ENCODE measurements around the gene KLHL36. TPM values are rescaled to one million over a fixed set of nuclear protein-coding genes. Genes with fewer than 3 reads are reported as not detected.

Gene KLHL36
- total RNA-seq, 1 donor from 2014 or later, result 72.7 TPM

- Mint-ChIP-seq H3K36me3 (ENCODE audit: low read depth) (peaks cover 54% of the 10 kb centered on the region), H3K27me3 (no peaks in the 10 kb centered on the region), H3K4me1 (peaks cover 96% of the 10 kb centered on the region), H3K4me3 (peak overlapping the region; percentile 76), H3K27ac (peak overlapping the region; percentile 95), H3K9me3 (peaks cover 5% of the 10 kb centered on the region)
- CTCF ChIA-PET, result interaction anchor here (1.3 to 1.4 kb wide), 2 partner anchors 13 to 96 kb away, joined by 3 read pairs; no protein-coding TSS in a partner anchor
- no peak for TF ChIP-seq CTCF (IDR thresholded peaks at IDR 0.05)
- DNase-seq, result no peak
- no peak for ATAC-seq (ENCODE audit: low read depth)
- POLR2A ChIA-PET, result interaction anchor here (0.6 to 8.0 kb wide), 11 partner anchors 7 to 119 kb away, joined by 3 to 55 read pairs (median 8); partner anchors contain the start of gene COTL1
- intact Hi-C loops (cut with micrococcal nuclease), result loop anchor here (1.0 to 10.0 kb wide), 2 partner anchors 9 to 1148 kb away; partner anchors contain the start of gene C16orf74
Observed at GRCh38 chr16:84607061-84607460, 41.2 kb upstream of the KLHL36 start.

GRCh38 chr16:84607694-84608093 lies 40.6 kb upstream of the KLHL36 start:
- intact Hi-C loops (cut with micrococcal nuclease), result loop anchor here (1.0 to 10.0 kb wide), 3 partner anchors 7 to 1147 kb away; partner anchors contain the start of gene C16orf74
- DNase-seq, result no peak

GRCh38 chr16:84608282-84608681 lies 40.0 kb upstream of the KLHL36 start:
- H3K4me3 Mint-ChIP-seq, result peak overlapping the region; percentile 76
- no peak for TF ChIP-seq CTCF (IDR thresholded peaks at IDR 0.05)
- peaks cover 92% of the 10 kb centered on the region for H3K4me1 Mint-ChIP-seq
- peak overlapping the region; percentile 95 for H3K27ac Mint-ChIP-seq
- no peaks in the 10 kb centered on the region for H3K27me3 Mint-ChIP-seq
- ChIA-PET CTCF (interaction anchor here (1.0 to 1.7 kb wide), 2 partner anchors 10 to 14 kb away, joined by 3 read pairs; no protein-coding TSS in a partner anchor), POLR2A (interaction anchor here (0.7 to 8.0 kb wide), 9 partner anchors 9 to 102 kb away, joined by 3 to 55 read pairs (median 29); partner anchors contain the start of gene COTL1)
- DNase-seq, result no peak
- intact Hi-C loops (cut with micrococcal nuclease), result loop anchor here (1.0 to 10.0 kb wide), 2 partner anchors 8 to 1147 kb away; partner anchors contain the start of gene C16orf74
- H3K36me3 Mint-ChIP-seq (ENCODE audit: low read depth), result peaks cover 62% of the 10 kb centered on the region
- peaks cover 5% of the 10 kb centered on the region for H3K9me3 Mint-ChIP-seq
- ATAC-seq (ENCODE audit: low read depth), result no peak

More at GRCh38 chr16:84607694-84608093, 40.6 kb upstream of the KLHL36 start:
- H3K36me3 Mint-ChIP-seq (ENCODE audit: low read depth), result peaks cover 59% of the 10 kb centered on the region
- H3K4me3 Mint-ChIP-seq, result peak overlapping the region; percentile 76
- H3K27ac Mint-ChIP-seq, result peak overlapping the region; percentile 95
- no peak for TF ChIP-seq CTCF (IDR thresholded peaks at IDR 0.05)
- CTCF ChIA-PET, result interaction anchor here (1.0 kb wide), 1 partner anchor 11 kb away, joined by 3 read pairs; no protein-coding TSS in a partner anchor
- H3K9me3 Mint-ChIP-seq, result peaks cover 5% of the 10 kb centered on the region
- no peaks in the 10 kb centered on the region for H3K27me3 Mint-ChIP-seq
- peaks cover 94% of the 10 kb centered on the region for H3K4me1 Mint-ChIP-seq
- POLR2A ChIA-PET, result interaction anchor here (0.7 to 8.0 kb wide), 10 partner anchors 8 to 101 kb away, joined by 3 to 55 read pairs (median 18); partner anchors contain the start of gene COTL1
- peak; percentile 72 for ATAC-seq (ENCODE audit: low read depth)

GRCh38 chr16:84609563-84610177 lies 38.6 kb upstream of the KLHL36 start:
- Mint-ChIP-seq H3K27me3 (no peaks in the 10 kb centered on the region), H3K27ac (peak overlapping the region; percentile 95), H3K36me3 (ENCODE audit: low read depth) (peaks cover 75% of the 10 kb centered on the region), H3K9me3 (peaks cover 5% of the 10 kb centered on the region), H3K4me3 (peak overlapping the region; percentile 59), H3K4me1 (peaks cover 95% of the 10 kb centered on the region)
- ChIA-PET POLR2A (interaction anchor here (2.4 to 10.7 kb wide), 6 partner anchors 7 to 23 kb away, joined by 29 to 333 read pairs (median 45); partner anchors contain the start of gene COTL1), CTCF (interaction anchor here (1.7 kb wide), 1 partner anchor 13 kb away, joined by 3 read pairs; no protein-coding TSS in a partner anchor)
- DNase-seq (no peak), ATAC-seq (ENCODE audit: low read depth) (peak; percentile 9)
- no peak for TF ChIP-seq CTCF (IDR thresholded peaks at IDR 0.05)
- intact Hi-C loops (cut with micrococcal nuclease), result loop anchor here (10.0 kb wide), 1 partner anchor 1145 kb away; the partner anchor contains the start of gene C16orf74

- Mint-ChIP-seq H3K4me1 (peaks cover 95% of the 10 kb centered on the region), H3K36me3 (ENCODE audit: low read depth) (peaks cover 81% of the 10 kb centered on the region), H3K27me3 (no peaks in the 10 kb centered on the region), H3K27ac (peak overlapping the region; percentile 95), H3K9me3 (peaks cover 5% of the 10 kb centered on the region), H3K4me3 (no peak overlapping the region)
- intact Hi-C loops (cut with micrococcal nuclease), result no loop called here
- POLR2A ChIA-PET, result interaction anchor here (10.7 kb wide), 1 partner anchor 11 kb away, joined by 333 read pairs; no protein-coding TSS in a partner anchor
- TF ChIP-seq CTCF (IDR thresholded peaks at IDR 0.05), result no peak
- ATAC-seq (ENCODE audit: low read depth) (no peak), DNase-seq (no peak)
- CTCF ChIA-PET, result no interaction called here
Observed at GRCh38 chr16:84610376-84610775, 37.9 kb upstream of the KLHL36 start.
